NCI-H82 (cell line): ENCODE data around the gene ENHO.

Experiments used
- DNase-seq: peaks from one replicate; lab custom pipeline; 2025; lab: John Stamatoyannopoulos, UW

The ENHO gene

GRCh38 chr9:34475097-34475496 lies 47.7 kb downstream of the ENHO start:
- DNase-seq: peak; percentile 41
